ENCODE data around the gene CEP290.
"Not testable (repeated sequence)": the region's sequence is repeated elsewhere in the genome, so short reads cannot be mapped to it uniquely, and the experiment has no call there.

Gene CEP290

DNA sequence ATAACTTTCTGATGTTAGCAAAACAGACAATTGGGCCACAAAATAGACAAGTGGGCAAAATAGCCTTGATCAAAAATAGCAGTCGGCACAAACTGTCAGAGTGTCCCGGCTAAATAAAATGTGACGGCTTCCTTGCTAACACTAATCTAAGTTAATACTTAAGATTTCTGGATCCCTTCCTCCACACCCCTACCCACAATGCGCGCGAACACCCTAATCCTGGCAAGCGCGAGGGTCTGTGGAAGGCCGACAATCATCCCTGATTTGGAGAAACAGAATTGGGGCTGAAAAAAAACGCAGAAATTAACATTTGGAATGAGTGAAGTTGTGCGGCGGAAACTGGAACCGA, 489 bp downstream of the CEP290 start:
- Histone ChIP-seq H3K27me3 (ENCODE audit: low read depth, low read length) (no peaks in the 10 kb centered on the region), H3K4me3 (ENCODE audit: low read depth in 1 of 2, low read length in 2 of 2) (peak overlapping the region; percentile 96 to 99), H3K27ac (ENCODE audit: low read length) (peak overlapping the region; percentile 65), H3K9me3 (ENCODE audit: control insufficient read depth in 1 of 2, low read length in 2 of 2) (no peaks in the 10 kb centered on the region), H3K4me1 (ENCODE audit: control insufficient read depth in 1 of 2, insufficient read depth in 2 of 2, low read length in 2 of 2) (peaks cover 0 to 5% of the 10 kb centered on the region in 2 donors), H3K36me3 (ENCODE audit: control insufficient read depth in 1 of 2, insufficient read depth in 2 of 2, low read length in 2 of 2) (no peaks in the 10 kb centered on the region)

GRCh38 chr12:88139711-88140110, 2.2 kb downstream of the CEP290 start:
- not testable (repeated sequence) for H3K36me3 ChIP-seq (ENCODE audit: control insufficient read depth in 1 of 2, insufficient read depth in 2 of 2, low read length in 2 of 2); H3K27me3 ChIP-seq (ENCODE audit: low read depth, low read length); H3K4me3 ChIP-seq (ENCODE audit: low read depth in 1 of 2, low read length in 2 of 2); H3K4me1 ChIP-seq (ENCODE audit: control insufficient read depth in 1 of 2, insufficient read depth in 2 of 2, low read length in 2 of 2); H3K27ac ChIP-seq (ENCODE audit: low read length); H3K9me3 ChIP-seq (ENCODE audit: control insufficient read depth in 1 of 2, low read length in 2 of 2)

DNA sequence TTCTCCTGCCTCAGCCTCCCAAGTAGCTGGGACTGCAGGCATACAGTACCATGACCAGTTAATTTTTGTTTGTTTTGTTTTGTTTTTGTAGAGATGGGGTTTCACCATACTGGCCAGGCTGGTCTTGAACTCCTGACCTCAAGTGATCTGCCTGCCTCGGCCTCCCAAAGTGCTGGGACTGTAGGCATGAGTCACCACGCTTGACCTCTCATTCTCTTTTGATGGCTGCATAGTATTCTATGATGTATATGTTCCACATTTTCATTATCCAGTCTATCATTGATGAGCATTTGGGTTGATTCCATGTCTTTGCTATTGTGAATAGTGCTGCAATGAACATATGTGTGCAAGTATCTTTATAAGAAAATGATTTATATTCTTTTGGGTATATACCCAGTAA, 8.7 kb downstream of the CEP290 start:
- not testable (repeated sequence) for H3K9me3 ChIP-seq (ENCODE audit: control insufficient read depth in 1 of 2, low read length in 2 of 2); H3K36me3 ChIP-seq (ENCODE audit: control insufficient read depth in 1 of 2, insufficient read depth in 2 of 2, low read length in 2 of 2); H3K27ac ChIP-seq (ENCODE audit: low read length)

DNA sequence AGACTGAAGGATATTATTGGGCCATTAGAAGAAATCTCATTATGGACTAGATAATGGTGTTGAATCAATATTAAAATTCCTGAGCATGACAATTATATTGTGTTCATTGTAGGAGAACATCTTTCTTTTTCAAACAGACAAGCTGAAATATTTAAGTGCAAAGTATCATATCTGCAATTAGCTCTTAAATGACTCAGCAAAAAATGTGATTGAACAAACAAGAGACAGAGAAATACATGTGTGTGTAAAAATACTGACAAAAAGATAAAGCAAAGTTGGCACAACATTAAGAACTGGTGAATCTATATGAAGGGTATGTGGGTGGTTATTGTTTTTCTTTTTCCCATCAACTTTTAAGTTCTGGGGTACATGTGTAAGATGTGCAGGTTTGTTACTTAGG, 9.5 kb downstream of the CEP290 start:
- no peaks in the 10 kb centered on the region for H3K4me1 ChIP-seq (ENCODE audit: control insufficient read depth in 1 of 2, insufficient read depth in 2 of 2, low read length in 2 of 2)
- peaks cover 0 to 4% of the 10 kb centered on the region in 2 donors for H3K36me3 ChIP-seq (ENCODE audit: control insufficient read depth in 1 of 2, insufficient read depth in 2 of 2, low read length in 2 of 2)
- no peaks in the 10 kb centered on the region for H3K27me3 ChIP-seq (ENCODE audit: low read depth, low read length)

More for the DNA sequence above, 8.7 kb downstream of the CEP290 start:
- H3K27me3 ChIP-seq (ENCODE audit: low read depth, low read length); H3K4me1 ChIP-seq (ENCODE audit: control insufficient read depth in 1 of 2, insufficient read depth in 2 of 2, low read length in 2 of 2); H3K4me3 ChIP-seq (ENCODE audit: low read depth in 1 of 2, low read length in 2 of 2): not testable (repeated sequence)

DNA sequence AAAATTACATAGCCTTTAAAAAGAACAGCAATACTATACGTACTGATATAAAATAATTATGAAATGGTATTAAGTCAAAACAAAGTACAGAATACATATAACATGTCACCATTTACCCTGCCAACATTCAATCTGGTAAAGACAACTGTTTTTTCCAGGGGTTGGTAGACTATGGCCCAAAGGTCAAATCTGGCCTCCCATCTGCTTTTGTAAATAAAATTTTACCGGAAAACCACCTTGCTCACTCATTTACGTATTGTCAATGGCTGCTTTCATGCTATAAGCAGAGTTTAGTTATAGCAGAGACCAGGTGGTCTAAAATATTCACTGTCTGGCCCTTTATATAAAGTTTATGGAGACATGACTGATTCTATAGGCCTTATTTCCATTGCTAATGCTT, 14.0 kb downstream of the CEP290 start:
- Histone ChIP-seq H3K36me3 (ENCODE audit: control insufficient read depth in 1 of 2, insufficient read depth in 2 of 2, low read length in 2 of 2) (peaks cover 11 to 13% of the 10 kb centered on the region in 2 donors), H3K27me3 (ENCODE audit: low read depth, low read length) (no peaks in the 10 kb centered on the region)

More for the DNA sequence above, 9.5 kb downstream of the CEP290 start:
- Histone ChIP-seq H3K27ac (ENCODE audit: low read length) (no peak overlapping the region), H3K4me3 (ENCODE audit: low read depth in 1 of 2, low read length in 2 of 2) (no peak overlapping the region), H3K9me3 (ENCODE audit: control insufficient read depth in 1 of 2, low read length in 2 of 2) (no peaks in the 10 kb centered on the region)

GRCh38 chr12:88127099-88127498, 14.8 kb downstream of the CEP290 start:
- Histone ChIP-seq H3K27ac (ENCODE audit: low read length) (no peak overlapping the region), H3K27me3 (ENCODE audit: low read depth, low read length) (no peaks in the 10 kb centered on the region), H3K36me3 (ENCODE audit: control insufficient read depth in 1 of 2, insufficient read depth in 2 of 2, low read length in 2 of 2) (peaks cover 13% of the 10 kb centered on the region in 2 donors), H3K9me3 (ENCODE audit: control insufficient read depth in 1 of 2, low read length in 2 of 2) (no peaks in the 10 kb centered on the region), H3K4me3 (ENCODE audit: low read depth in 1 of 2, low read length in 2 of 2) (no peak overlapping the region), H3K4me1 (ENCODE audit: control insufficient read depth in 1 of 2, insufficient read depth in 2 of 2, low read length in 2 of 2) (no peaks in the 10 kb centered on the region)

More for the DNA sequence above, 14.0 kb downstream of the CEP290 start:
- Histone ChIP-seq H3K27ac (ENCODE audit: low read length) (no peak overlapping the region), H3K4me3 (ENCODE audit: low read depth in 1 of 2, low read length in 2 of 2) (no peak overlapping the region), H3K9me3 (ENCODE audit: control insufficient read depth in 1 of 2, low read length in 2 of 2) (no peaks in the 10 kb centered on the region), H3K4me1 (ENCODE audit: control insufficient read depth in 1 of 2, insufficient read depth in 2 of 2, low read length in 2 of 2) (no peaks in the 10 kb centered on the region)

GRCh38 chr12:88122666-88123065, 19.2 kb downstream of the CEP290 start:
- Histone ChIP-seq H3K27me3 (ENCODE audit: low read depth, low read length) (no peaks in the 10 kb centered on the region), H3K27ac (ENCODE audit: low read length) (no peak overlapping the region), H3K36me3 (ENCODE audit: control insufficient read depth in 1 of 2, insufficient read depth in 2 of 2, low read length in 2 of 2) (peaks cover 10 to 20% of the 10 kb centered on the region in 2 donors), H3K9me3 (ENCODE audit: control insufficient read depth in 1 of 2, low read length in 2 of 2) (no peaks in the 10 kb centered on the region), H3K4me3 (ENCODE audit: low read depth in 1 of 2, low read length in 2 of 2) (no peak overlapping the region), H3K4me1 (ENCODE audit: control insufficient read depth in 1 of 2, insufficient read depth in 2 of 2, low read length in 2 of 2) (no peaks in the 10 kb centered on the region)

DNA sequence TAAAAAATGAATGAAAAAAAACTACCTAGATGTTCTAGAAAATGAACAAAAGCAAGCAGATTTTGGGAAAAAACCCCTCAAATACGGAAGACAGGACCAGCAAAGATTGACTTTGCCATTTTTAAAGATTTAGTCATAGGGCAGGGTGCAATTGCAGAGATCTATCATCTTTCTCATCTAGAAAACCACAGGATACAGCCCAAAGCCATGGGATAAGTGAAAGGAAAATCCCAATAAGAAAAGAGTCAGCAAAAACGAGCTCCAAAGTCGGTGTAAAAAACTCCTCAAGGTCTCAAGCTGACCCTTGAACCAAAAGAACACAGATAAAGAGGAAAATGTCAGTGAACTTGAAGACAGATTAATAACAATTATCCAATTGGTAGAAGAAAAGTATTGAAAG, 28.0 kb downstream of the CEP290 start:
- H3K4me1 ChIP-seq (ENCODE audit: control insufficient read depth in 1 of 2, insufficient read depth in 2 of 2, low read length in 2 of 2), result no peaks in the 10 kb centered on the region
- H3K4me3 ChIP-seq (ENCODE audit: low read depth in 1 of 2, low read length in 2 of 2), result no peak overlapping the region
- no peaks in the 10 kb centered on the region for H3K9me3 ChIP-seq (ENCODE audit: control insufficient read depth in 1 of 2, low read length in 2 of 2)
- H3K36me3 ChIP-seq (ENCODE audit: control insufficient read depth in 1 of 2, insufficient read depth in 2 of 2, low read length in 2 of 2), result peaks cover 0 to 23% of the 10 kb centered on the region in 2 donors
- H3K27me3 ChIP-seq (ENCODE audit: low read depth, low read length), result no peaks in the 10 kb centered on the region
- no peak overlapping the region for H3K27ac ChIP-seq (ENCODE audit: low read length)

DNA sequence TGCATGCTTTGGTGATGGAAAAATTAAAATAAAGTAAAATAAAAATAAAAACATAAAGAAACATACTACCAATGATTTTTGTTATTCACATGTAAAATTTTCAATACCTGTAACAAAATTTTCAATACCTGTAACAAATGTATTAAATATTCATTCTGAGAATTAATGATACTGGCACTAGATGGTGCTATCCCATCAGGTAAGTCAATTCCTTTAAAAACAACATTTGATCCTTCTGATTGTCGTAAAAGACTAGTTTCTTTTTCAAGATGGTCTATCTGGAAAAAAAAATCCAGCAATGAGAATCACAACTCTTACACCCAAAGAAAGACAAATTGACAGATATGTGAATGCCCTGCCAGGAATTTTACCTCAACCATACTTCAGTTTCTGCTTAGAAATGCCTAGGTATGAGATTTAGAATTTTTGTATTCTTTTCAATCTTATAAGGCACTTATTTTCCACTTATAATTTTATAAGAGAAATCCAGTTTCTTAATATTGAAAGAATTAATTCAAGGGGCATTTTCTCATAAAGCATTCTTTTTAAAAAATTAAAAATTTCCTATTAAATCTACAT, 30.7 kb downstream of the CEP290 start:
- no peaks in the 10 kb centered on the region for H3K27me3 ChIP-seq (ENCODE audit: low read depth, low read length)
- H3K4me1 ChIP-seq (ENCODE audit: control insufficient read depth in 1 of 2, insufficient read depth in 2 of 2, low read length in 2 of 2), result no peaks in the 10 kb centered on the region
- no peaks in the 10 kb centered on the region for H3K9me3 ChIP-seq (ENCODE audit: control insufficient read depth in 1 of 2, low read length in 2 of 2)
- peaks cover 0 to 22% of the 10 kb centered on the region in 2 donors for H3K36me3 ChIP-seq (ENCODE audit: control insufficient read depth in 1 of 2, insufficient read depth in 2 of 2, low read length in 2 of 2)
- peak overlapping the region; percentile 40 to 42 for H3K4me3 ChIP-seq (ENCODE audit: low read depth in 1 of 2, low read length in 2 of 2)
- no peak overlapping the region for H3K27ac ChIP-seq (ENCODE audit: low read length)

GRCh38 chr12:88108021-88108420, 33.9 kb downstream of the CEP290 start:
- Histone ChIP-seq H3K9me3 (ENCODE audit: control insufficient read depth in 1 of 2, low read length in 2 of 2) (no peaks in the 10 kb centered on the region), H3K36me3 (ENCODE audit: control insufficient read depth in 1 of 2, insufficient read depth in 2 of 2, low read length in 2 of 2) (peaks cover 0 to 24% of the 10 kb centered on the region in 2 donors), H3K27ac (ENCODE audit: low read length) (no peak overlapping the region), H3K4me1 (ENCODE audit: control insufficient read depth in 1 of 2, insufficient read depth in 2 of 2, low read length in 2 of 2) (no peaks in the 10 kb centered on the region), H3K27me3 (ENCODE audit: low read depth, low read length) (no peaks in the 10 kb centered on the region), H3K4me3 (ENCODE audit: low read depth in 1 of 2, low read length in 2 of 2) (no peak overlapping the region)

- Histone ChIP-seq H3K27ac (ENCODE audit: low read length) (no peak overlapping the region), H3K36me3 (ENCODE audit: control insufficient read depth in 1 of 2, insufficient read depth in 2 of 2, low read length in 2 of 2) (peaks cover 7 to 10% of the 10 kb centered on the region in 2 donors), H3K9me3 (ENCODE audit: control insufficient read depth in 1 of 2, low read length in 2 of 2) (no peaks in the 10 kb centered on the region), H3K4me3 (ENCODE audit: low read depth in 1 of 2, low read length in 2 of 2) (no peak overlapping the region), H3K27me3 (ENCODE audit: low read depth, low read length) (no peaks in the 10 kb centered on the region), H3K4me1 (ENCODE audit: control insufficient read depth in 1 of 2, insufficient read depth in 2 of 2, low read length in 2 of 2) (no peaks in the 10 kb centered on the region)
Measured at GRCh38 chr12:88093573-88093972, 48.3 kb downstream of the CEP290 start.

DNA sequence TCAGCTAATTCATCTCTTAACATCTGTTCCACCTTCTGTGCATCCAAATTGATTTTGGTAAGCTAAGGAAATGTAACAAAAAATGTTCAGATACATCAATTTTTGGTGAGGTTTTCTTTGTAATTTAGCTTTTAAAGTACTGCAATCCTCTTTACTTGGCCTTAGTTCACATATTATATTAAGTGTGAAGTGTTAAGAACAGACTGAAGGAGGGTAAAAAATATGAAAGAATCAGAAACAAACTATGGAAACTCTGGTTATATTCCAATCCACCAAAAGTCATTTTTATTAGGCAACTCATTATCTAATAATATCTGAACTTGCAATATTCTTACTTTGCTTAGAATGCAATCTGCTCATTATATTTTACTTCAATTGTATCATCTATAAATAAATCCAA, 49.1 kb downstream of the CEP290 start:
- Histone ChIP-seq H3K27ac (ENCODE audit: low read length) (no peak overlapping the region), H3K9me3 (ENCODE audit: control insufficient read depth in 1 of 2, low read length in 2 of 2) (no peaks in the 10 kb centered on the region), H3K4me3 (ENCODE audit: low read depth in 1 of 2, low read length in 2 of 2) (no peak overlapping the region), H3K36me3 (ENCODE audit: control insufficient read depth in 1 of 2, insufficient read depth in 2 of 2, low read length in 2 of 2) (peaks cover 8 to 9% of the 10 kb centered on the region in 2 donors), H3K27me3 (ENCODE audit: low read depth, low read length) (no peaks in the 10 kb centered on the region), H3K4me1 (ENCODE audit: control insufficient read depth in 1 of 2, insufficient read depth in 2 of 2, low read length in 2 of 2) (no peaks in the 10 kb centered on the region)
